B cell (primary cell): ENCODE measurements around the gene ELMO1. TPM values are rescaled to one million over a fixed set of nuclear protein-coding genes. Genes with fewer than 3 reads are reported as not detected.

ENCODE experiments used
- ATAC-seq: fragments of 200-7000 bp; cut with Tn5 transposase; one replicate; pipeline ENCODE4 v1.10.0; 2021; ENCODE audit warnings: low read depth, mild to moderate bottlenecking, moderate number of reproducible peaks, moderate library complexity
- CTCF ChIA-PET: fragments of 350-600 bp; sonication (Branson Sonifier 250); formaldehyde crosslinking; loops from one replicate; lab custom pipeline; 2021; ENCODE audit warnings: antibody characterized with exemption, inconsistent platforms; lab: Charles Lee
- POLR2A ChIA-PET: fragments of 350-600 bp; sonication (Branson Sonifier 250); formaldehyde crosslinking; loops from one replicate; lab custom pipeline; 2021; ENCODE audit warnings: antibody characterized with exemption; lab: Charles Lee
- DNase-seq: peaks from one replicate; pipeline ENCODE4 v3.0.0; 2013
- H2AFZ ChIP-seq: 2 replicates; pipeline ENCODE4 v1.6.1; 2012; ENCODE audit warnings: mild to moderate bottlenecking, low read depth, low read length; ENCODE audit not compliant: insufficient read depth, poor library complexity, severe bottlenecking
- H3K27ac ChIP-seq, 2 donors: 1 replicate in 1 of 2; 2 replicates in 1 of 2; pipeline ENCODE4 v1.5.1; 2012 to 2013; ENCODE audit warnings: low read length in 2 of 2, mild to moderate bottlenecking in 2 of 2, moderate library complexity in 1 of 2
- H3K27me3 ChIP-seq, 4 experiments: fragments of 200-600 bp in 1 of 4; sonication (generic) in 1 of 4; replicated peaks in 1 of 4; 1 replicate in 2 of 4; 2 replicates in 2 of 4; pipeline versions ENCODE4 v1.6.1 to v1.7.0; 2013 to 2016; ENCODE audit warnings: low read length in 3 of 4, mild to moderate bottlenecking in 2 of 4, mixed read lengths in 1 of 4, moderate library complexity in 1 of 4; ENCODE audit not compliant: insufficient read depth in 4 of 4, control insufficient read depth in 3 of 4; ENCODE audit errors: control extremely low read depth in 1 of 4
- H3K36me3 ChIP-seq, 2 experiments: replicated peaks in 1 of 2; 1 replicate in 1 of 2; 2 replicates in 1 of 2; pipeline versions ENCODE4 v1.6.1 to v1.7.1; 2013; ENCODE audit warnings: low read length in 1 of 2; ENCODE audit not compliant: insufficient read depth in 2 of 2, control insufficient read depth in 1 of 2; ENCODE audit errors: control extremely low read depth in 1 of 2, extremely low read depth in 1 of 2
- H3K4me1 ChIP-seq, 2 donors: fragments of 200-600 bp in 1 of 2; sonication (generic) in 1 of 2; 1 replicate in 1 of 2; 2 replicates in 1 of 2; pipeline versions ENCODE4 v1.5.1 to v1.6.1; 2013 to 2017; ENCODE audit warnings: low read length in 2 of 2; ENCODE audit not compliant: control insufficient read depth in 2 of 2, insufficient read depth in 2 of 2
- H3K4me2 ChIP-seq: replicated peaks from 2 replicates; pipeline ENCODE3; 2012; ENCODE audit warnings: mild to moderate bottlenecking, low read depth, low read length; ENCODE audit not compliant: poor library complexity, severe bottlenecking
- H3K4me3 ChIP-seq, 5 experiments: fragments of 200-600 bp in 1 of 5; sonication (generic) in 1 of 5; 1 replicate in 3 of 5; 2 replicates in 2 of 5; pipeline versions ENCODE4 v1.5.1 to v1.7.0; 2011 to 2016; ENCODE audit warnings: low read length in 4 of 5, mild to moderate bottlenecking in 4 of 5, low read depth in 2 of 5, control low read depth in 1 of 5, moderate library complexity in 1 of 5; ENCODE audit not compliant: insufficient read depth in 1 of 5; ENCODE audit errors: control extremely low read depth in 1 of 5, extremely low read depth in 1 of 5
- H3K79me2 ChIP-seq: fragments of 200-600 bp; sonication (generic); one replicate; pipeline ENCODE4 v1.6.0; 2016; ENCODE audit warnings: low read length; ENCODE audit not compliant: control insufficient read depth, insufficient read depth
- H3K9ac ChIP-seq: fragments of 200-600 bp; sonication (generic); 2 replicates; pipeline ENCODE4 v1.6.1; 2017; ENCODE audit warnings: mild to moderate bottlenecking, low read length, moderate library complexity
- H3K9me3 ChIP-seq, 3 donors: one replicate each; pipeline versions ENCODE4 v1.6.1 to v1.7.1; 2013; ENCODE audit warnings: low read length in 2 of 3; ENCODE audit not compliant: control insufficient read depth in 2 of 3, insufficient read depth in 1 of 3; ENCODE audit errors: control extremely low read depth in 1 of 3
- H4K20me1 ChIP-seq: 2 replicates; pipeline ENCODE4 v1.6.0; 2012; ENCODE audit warnings: mild to moderate bottlenecking, low read length; ENCODE audit not compliant: insufficient read depth, control insufficient read depth, poor library complexity, severe bottlenecking
- H3K27ac Mint-ChIP-seq: one replicate; pipeline ENCODE4 v1.8.0; 2021; ENCODE audit warnings: mixed read lengths
- H3K27me3 Mint-ChIP-seq: one replicate; pipeline ENCODE4 v1.8.0; 2021; ENCODE audit warnings: mixed read lengths
- H3K4me1 Mint-ChIP-seq: one replicate; pipeline ENCODE4 v1.8.0; 2021; ENCODE audit warnings: mixed read lengths
- H3K4me3 Mint-ChIP-seq: one replicate; pipeline ENCODE4 v1.8.0; 2021; ENCODE audit warnings: mixed read lengths
- H3K9me3 Mint-ChIP-seq: one replicate; pipeline ENCODE4 v1.8.0; 2022; ENCODE audit warnings: mixed read lengths; ENCODE audit not compliant: insufficient read depth
- EZH2 ChIP-seq: IDR thresholded peaks from 2 replicates; pipeline ENCODE4 v1.6.1; 2012; ENCODE audit warnings: borderline replicate concordance, low read depth, mild to moderate bottlenecking, moderate library complexity, low read length; ENCODE audit not compliant: insufficient read depth, poor library complexity, severe bottlenecking
- WGBS: methylation state at CpG from one replicate; pipeline ENCODE4 v1.1.5; 2013; ENCODE audit warnings: missing lambda C conversion rate; ENCODE audit not compliant: insufficient coverage; 5-methylcytosine and 5-hydroxymethylcytosine counted together
- intact Hi-C: fragments of 100-400 bp; cut with micrococcal nuclease; formaldehyde crosslinking; loops from one replicate; pipeline ENCODE4 v1.10.0; 2022
- polyA plus RNA-seq: library from polyadenylated mRNA; depleted of rRNA; stranded (reverse); fragments of >200 nt; gene quantifications from 2 replicates; pipeline ENCODE4 v1.2.3, GENCODE V29; 2012
- total RNA-seq, 2 donors: library from RNA; stranded (reverse); fragments of 120-200 nt in 1 of 2; gene quantifications; 1 replicate in 1 of 2; 2 replicates in 1 of 2; pipeline versions ENCODE4 v1.2.3 to v1.2.4, GENCODE V29; 2013 to 2022
- TF ChIP-seq, protein P1 (sequence below): fragments of 200-600 bp; IDR thresholded peaks from one replicate; pipeline ENCODE4 v1.8.0; 2022; ENCODE audit warnings: antibody characterized with exemption, mild to moderate bottlenecking

The ELMO1 gene
- total and polyA plus RNA-seq, 2 donors (not counting 1 experiment from before 2014, with no cell fraction given): 44.7 to 177 TPM

DNA sequence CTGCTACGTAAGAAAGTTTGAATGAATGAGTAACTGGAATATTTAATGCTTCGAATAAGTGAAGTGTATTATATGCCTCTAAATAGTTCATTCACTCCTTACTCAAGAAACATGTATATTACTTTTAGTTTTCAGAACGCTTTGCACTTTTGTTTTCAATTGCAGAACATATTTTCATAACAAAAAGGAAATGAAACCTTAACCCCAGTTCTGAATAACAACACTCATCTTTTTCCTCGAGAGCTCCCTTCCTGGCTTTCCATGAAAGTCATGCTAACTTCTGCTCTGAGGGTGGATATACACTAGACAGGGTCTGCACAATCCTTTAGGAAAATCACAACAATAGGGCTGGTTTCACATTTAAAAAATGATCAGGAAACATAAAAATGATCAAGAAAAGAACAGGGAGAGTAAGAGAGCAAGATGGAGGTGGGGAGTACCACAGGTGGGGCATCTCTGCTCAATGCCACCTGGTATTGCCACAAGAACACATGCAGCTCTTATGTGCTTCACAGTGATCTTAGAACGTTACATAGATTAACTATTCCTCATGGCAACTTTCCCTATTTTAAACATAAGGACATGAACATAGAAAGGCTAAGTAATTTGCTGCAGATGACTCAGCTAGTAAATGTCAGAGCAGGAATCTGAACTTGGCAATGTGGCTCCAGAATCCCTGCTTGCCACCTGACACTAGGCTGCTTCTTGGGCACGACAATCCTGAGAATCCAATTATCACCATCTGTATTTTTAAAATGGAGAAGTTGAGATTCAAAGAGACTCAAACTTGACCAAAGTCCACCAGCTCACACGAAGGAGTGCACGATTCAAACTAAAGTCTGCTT, 504.9 kb downstream of the ELMO1 start:
- WGBS: 54% methylated on average over 4 of the region's 8 CpGs
- H3K4me1 ChIP-seq: peaks cover 36 to 49% of the 10 kb centered on the region in 2 donors
- intact Hi-C loops: no loop called here
- ChIA-PET POLR2A (no interaction called here), CTCF (interaction anchor here (1.4 kb wide), 1 partner anchor 238 kb away, joined by 4 read pairs; no protein-coding TSS in a partner anchor)
- peaks cover 7% of the 10 kb centered on the region for H3K9me3 Mint-ChIP-seq
- H3K36me3 ChIP-seq: peaks cover 4 to 5% of the 10 kb centered on the region in 2 experiments
- H3K27ac ChIP-seq: peak overlapping the region in 1 of 2 donors; percentile 42
- no peaks in the 10 kb centered on the region for H3K27me3 ChIP-seq
- DNase-seq: peak; percentile 36
- H3K9ac ChIP-seq: peak overlapping the region; percentile 23
- H3K4me3 Mint-ChIP-seq: peak overlapping the region; percentile 78
- peaks cover 6% of the 10 kb centered on the region for H4K20me1 ChIP-seq
- peak overlapping the region in 1 of 5 experiments; percentile 20 for H3K4me3 ChIP-seq
- H3K4me2 ChIP-seq: peak overlapping the region; percentile 47
- no peak overlapping the region for H2AFZ ChIP-seq
- peak; percentile 51 for ATAC-seq
- H3K79me2 ChIP-seq: peaks cover 7% of the 10 kb centered on the region
- H3K4me1 Mint-ChIP-seq: peaks cover 70% of the 10 kb centered on the region
- peaks cover 7 to 28% (median 12%) of the 10 kb centered on the region in 3 donors for H3K9me3 ChIP-seq
- TF ChIP-seq, protein P1, sequence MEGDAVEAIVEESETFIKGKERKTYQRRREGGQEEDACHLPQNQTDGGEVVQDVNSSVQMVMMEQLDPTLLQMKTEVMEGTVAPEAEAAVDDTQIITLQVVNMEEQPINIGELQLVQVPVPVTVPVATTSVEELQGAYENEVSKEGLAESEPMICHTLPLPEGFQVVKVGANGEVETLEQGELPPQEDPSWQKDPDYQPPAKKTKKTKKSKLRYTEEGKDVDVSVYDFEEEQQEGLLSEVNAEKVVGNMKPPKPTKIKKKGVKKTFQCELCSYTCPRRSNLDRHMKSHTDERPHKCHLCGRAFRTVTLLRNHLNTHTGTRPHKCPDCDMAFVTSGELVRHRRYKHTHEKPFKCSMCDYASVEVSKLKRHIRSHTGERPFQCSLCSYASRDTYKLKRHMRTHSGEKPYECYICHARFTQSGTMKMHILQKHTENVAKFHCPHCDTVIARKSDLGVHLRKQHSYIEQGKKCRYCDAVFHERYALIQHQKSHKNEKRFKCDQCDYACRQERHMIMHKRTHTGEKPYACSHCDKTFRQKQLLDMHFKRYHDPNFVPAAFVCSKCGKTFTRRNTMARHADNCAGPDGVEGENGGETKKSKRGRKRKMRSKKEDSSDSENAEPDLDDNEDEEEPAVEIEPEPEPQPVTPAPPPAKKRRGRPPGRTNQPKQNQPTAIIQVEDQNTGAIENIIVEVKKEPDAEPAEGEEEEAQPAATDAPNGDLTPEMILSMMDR: no peak
- no peak for TF ChIP-seq EZH2
- no peaks in the 10 kb centered on the region for H3K27me3 Mint-ChIP-seq
- H3K27ac Mint-ChIP-seq: peak overlapping the region; percentile 51

DNA sequence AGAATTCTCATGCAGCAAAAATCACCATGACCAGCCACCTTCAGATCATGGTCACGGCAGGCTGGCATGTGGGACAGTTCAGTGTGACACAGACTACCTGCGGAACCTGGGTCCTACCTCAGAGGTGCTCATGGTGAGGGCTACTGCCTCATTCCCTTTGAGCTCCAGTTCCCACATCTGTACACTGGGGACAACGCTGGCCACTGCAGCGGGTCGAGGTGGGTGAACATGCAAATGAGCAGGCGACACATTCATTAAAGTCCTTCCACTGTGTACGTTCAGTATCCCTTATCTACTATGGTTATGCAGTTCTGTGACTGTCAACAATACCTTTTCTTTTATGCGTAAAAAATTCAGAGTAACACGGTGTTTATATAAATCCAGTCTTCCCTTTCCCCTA, 505.7 kb downstream of the ELMO1 start:
- ChIA-PET CTCF (interaction anchor here (1.0 kb wide), 1 partner anchor 239 kb away, joined by 3 read pairs; no protein-coding TSS in a partner anchor), POLR2A (no interaction called here)
- intact Hi-C loops: no loop called here
- H3K4me3 Mint-ChIP-seq: peak overlapping the region; percentile 78
- Histone ChIP-seq H3K4me1 (peaks cover 36 to 49% of the 10 kb centered on the region in 2 donors), H3K36me3 (peaks cover 4 to 8% of the 10 kb centered on the region in 2 experiments), H3K9ac (peak overlapping the region; percentile 23), H3K9me3 (peaks cover 13 to 36% (median 16%) of the 10 kb centered on the region in 3 donors), H3K27ac (no peak overlapping the region), H3K27me3 (no peaks in the 10 kb centered on the region), H3K4me3 (peak overlapping the region in 1 of 5 experiments; percentile 20), H2AFZ (no peak overlapping the region), H3K79me2 (peaks cover 7% of the 10 kb centered on the region), H3K4me2 (peak overlapping the region; percentile 47), H4K20me1 (peaks cover 6% of the 10 kb centered on the region)
- H3K4me1 Mint-ChIP-seq: peaks cover 68% of the 10 kb centered on the region
- H3K27ac Mint-ChIP-seq: peak overlapping the region; percentile 51
- DNase-seq (no peak), ATAC-seq (no peak)
- 38% methylated on average over 9 of the region's 9 CpGs for WGBS
- no peaks in the 10 kb centered on the region for H3K27me3 Mint-ChIP-seq
- peaks cover 7% of the 10 kb centered on the region for H3K9me3 Mint-ChIP-seq
- TF ChIP-seq, protein P1: no peak
- no peak for TF ChIP-seq EZH2
